Pons (tissue), 1 donor: ENCODE measurements around the gene DCAF10.
"Not testable (repeated sequence)": the region's sequence is repeated elsewhere in the genome, so short reads cannot be mapped to it uniquely, and the experiment has no call there.

Source experiments
- DNase-seq: peaks from one replicate; pipeline ENCODE4 v3.0.0-alpha.2; 2016; ENCODE audit warnings: low spot score

Gene DCAF10

GRCh38 chr9:37790096-37790495 is 10.5 kb upstream of the DCAF10 start:
- no peak for DNase-seq

DNA sequence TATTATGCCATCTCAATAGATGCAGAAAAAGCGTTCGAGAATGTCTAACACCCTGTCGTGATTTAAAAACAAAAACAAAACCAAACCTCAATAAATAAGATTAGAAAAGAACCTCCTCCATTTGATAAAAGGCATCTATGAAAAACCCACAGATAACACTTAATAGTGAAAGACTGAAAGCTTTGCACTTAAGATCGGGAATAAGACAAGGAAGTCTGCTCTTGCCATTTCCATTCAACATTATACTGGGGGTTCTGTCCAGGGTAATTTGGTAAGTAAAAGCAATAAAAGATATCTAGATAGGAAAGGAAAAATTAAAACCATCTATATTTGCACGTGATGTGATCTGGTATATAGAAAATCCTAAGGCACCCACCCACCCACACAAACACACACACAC is 8.5 kb upstream of the DCAF10 start:
- DNase-seq = no peak

DNA sequence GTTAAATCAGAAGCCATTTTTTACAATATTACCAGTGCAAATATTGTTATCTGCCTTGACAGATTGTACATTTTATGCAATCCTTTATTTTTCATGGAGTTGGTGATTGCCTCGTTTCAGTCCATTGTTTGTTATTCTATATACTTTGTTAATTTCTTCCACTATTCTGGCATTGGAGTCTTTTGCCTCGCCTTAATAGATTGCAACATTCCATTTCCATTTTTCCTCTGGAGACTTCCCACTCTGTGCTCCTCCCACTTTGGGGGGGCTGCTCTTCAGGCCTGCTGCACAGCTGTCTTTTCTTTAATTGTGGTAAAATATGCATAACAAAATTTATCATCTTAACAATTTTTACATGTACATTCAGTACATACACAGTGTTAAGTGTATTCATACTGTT is 4.4 kb upstream of the DCAF10 start:
- no peak for DNase-seq

DNA sequence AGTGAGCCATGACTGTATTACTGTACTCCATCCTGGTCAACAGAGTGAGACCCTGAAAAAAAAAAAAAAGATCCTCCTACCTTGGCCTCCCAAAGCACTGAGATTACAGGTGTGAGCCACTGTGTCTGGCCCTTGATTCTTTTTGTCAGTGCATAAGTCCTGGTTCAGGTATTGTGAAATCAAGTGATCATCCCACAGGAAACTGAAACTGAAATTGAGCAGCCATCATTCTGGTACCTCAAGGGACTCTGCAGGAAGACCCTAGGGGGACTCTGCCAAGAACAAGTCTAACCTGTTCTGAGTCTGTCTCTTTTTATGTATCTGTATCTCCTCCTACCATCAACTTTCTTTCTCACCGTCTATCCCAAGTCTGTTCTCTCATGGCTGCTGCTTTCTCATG is 1.9 kb upstream of the DCAF10 start:
- no peak for DNase-seq

DNA sequence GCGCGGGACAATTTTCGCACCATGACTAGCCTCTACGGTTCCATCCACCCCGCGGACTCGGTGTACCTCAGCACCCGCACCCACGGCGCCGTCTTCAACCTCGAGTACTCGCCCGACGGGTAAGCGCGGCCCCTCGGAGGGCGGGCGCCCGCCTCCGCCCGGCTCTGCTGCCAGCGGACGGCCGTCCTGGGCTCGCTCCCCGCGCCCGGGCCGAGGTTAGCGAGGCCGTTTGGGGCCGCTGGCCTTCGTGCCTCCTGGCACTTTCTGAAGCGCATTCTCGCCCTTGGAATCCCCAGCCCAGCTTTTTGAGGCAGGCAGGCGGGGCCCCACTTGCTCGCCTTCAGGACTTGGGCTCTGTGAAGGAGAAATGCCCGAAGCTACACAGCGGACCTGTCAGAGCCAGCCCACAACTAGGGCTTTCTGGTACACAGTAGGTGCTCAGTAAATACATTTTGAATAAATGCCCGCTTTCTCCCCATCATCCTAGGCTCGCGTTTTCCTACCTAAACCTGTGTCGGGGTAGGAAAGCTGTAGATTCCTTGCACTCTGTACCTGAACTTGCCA is 772 bp downstream of the DCAF10 start:
- DNase-seq = no peak

- DNase-seq = no peak
Observed at GRCh38 chr9:37801959-37802711, 1.5 kb downstream of the DCAF10 start.

DNA sequence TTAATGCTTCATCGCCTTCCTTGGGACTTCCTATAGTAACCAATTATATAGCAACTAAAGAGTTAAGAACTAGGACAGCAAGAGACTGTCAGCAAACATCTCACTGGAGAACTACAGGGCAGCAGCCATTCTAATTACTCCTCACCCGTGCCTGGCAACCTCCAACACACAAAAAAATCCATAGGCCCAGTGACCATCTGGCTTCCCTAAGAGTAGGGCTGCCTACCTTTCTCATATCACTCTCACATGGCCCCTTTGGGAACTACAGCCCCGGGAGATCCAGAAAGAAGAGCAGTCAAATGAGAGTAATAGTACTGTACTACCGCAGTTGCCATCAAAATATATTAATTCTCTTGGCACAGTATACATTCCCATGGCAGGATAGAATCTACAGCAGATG is 5.7 kb downstream of the DCAF10 start:
- DNase-seq = no peak

GRCh38 chr9:37809676-37810075 is 9.1 kb downstream of the DCAF10 start:
- not testable (repeated sequence) for DNase-seq

DNA sequence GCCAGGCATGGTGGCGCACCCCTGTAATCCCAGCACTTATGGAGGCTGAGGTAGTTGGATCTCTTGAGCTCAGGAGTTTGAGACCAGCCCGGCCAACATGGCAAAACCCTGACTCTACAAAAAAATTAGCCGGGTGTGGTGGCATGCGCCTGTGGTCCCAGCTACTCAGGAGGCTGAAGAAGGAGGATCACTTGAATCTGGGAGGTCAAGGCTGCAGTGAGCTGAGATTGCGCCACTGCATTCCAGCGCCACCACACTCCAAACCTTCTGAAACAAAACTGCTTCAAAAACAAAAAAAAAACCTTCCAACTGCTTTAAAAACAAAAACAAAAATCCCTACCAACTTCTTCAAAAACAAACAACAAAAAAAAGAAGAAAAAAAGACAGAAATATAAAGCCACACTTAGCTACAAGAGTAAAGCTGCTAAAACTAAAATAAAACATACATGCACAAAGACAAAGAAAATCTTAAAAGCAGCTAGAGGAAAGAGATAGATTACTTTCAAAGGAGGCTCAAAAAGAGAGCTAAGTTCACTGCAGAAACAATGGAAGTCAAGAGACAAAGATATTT is 11.4 kb downstream of the DCAF10 start:
- DNase-seq = no peak

DNA sequence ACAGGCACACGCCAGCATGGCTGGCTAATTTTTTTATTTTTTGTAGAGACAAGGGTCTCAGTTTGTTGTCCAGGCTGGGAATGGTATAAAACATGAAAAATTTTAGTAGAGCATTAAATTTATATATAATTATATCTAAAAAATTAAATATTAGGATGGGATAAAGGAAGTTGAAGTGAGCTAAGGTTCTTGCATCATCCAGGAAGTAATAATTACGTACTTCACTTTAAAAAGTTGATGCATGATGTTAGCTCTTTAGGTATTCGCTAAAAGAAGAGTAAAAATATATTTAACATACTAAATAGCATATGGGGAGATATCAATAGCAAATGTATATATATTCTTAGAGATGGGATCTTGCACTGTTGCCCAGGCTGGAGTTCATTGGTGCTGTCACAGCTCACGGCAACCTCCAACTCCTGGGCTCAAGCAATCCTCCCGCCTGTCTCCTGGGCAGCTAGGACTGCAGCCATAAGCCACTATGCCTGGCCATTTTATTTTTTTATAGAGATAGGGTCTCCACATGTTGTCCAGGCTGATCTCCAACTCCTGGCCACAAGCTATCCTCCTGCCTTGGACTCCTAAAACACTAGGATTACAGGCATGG is 12.3 kb downstream of the DCAF10 start:
- DNase-seq = no peak

GRCh38 chr9:37818849-37819248 is 18.3 kb downstream of the DCAF10 start:
- no peak for DNase-seq

- DNase-seq = no peak
Observed at GRCh38 chr9:37820142-37820541, 19.5 kb downstream of the DCAF10 start.

GRCh38 chr9:37825174-37825573 is 24.6 kb downstream of the DCAF10 start:
- DNase-seq = not testable (repeated sequence)

DNA sequence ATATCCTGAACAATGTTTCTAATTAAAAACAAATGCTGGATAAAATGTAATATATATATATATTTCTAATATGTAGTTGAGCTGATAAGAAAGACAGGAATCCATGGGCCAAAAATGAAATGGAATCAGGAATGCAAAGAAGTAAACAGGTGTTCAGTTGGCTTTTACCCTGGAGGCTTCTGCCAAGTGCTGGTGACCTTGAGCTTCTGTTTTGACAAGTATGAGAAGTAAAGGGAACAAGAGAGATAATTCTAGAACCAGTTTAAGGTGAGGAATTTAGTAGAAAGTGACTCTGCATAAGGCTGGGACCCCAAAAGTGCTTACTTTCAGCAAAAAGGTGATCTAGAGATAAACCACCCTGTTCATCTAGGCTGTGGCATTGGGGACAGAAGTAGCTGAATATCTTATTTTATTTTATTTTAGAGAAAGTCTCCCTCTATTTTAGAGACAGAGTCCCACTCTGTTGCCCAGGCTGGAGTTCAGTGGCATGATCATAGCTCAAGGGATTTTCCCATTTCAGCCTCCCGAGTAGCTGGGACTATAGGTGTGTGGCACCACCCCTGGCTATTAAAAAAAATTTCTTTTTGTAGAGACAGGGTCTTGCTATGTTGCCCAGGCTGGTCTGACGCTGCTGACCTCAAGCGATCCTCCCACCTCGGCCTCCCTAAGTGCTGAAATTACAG is 27.0 kb downstream of the DCAF10 start:
- no peak for DNase-seq

- no peak for DNase-seq
Observed at GRCh38 chr9:37835821-37836220, 35.2 kb downstream of the DCAF10 start.

- DNase-seq = no peak
Observed at GRCh38 chr9:37836386-37836785, 35.8 kb downstream of the DCAF10 start.

GRCh38 chr9:37839496-37840461 is 39.2 kb downstream of the DCAF10 start:
- no peak for DNase-seq

GRCh38 chr9:37840560-37841194 is 40.1 kb downstream of the DCAF10 start:
- DNase-seq = no peak

GRCh38 chr9:37852222-37852621 is 51.6 kb downstream of the DCAF10 start:
- no peak for DNase-seq

GRCh38 chr9:37856551-37856950 is 56.0 kb downstream of the DCAF10 start:
- DNase-seq = no peak

DNA sequence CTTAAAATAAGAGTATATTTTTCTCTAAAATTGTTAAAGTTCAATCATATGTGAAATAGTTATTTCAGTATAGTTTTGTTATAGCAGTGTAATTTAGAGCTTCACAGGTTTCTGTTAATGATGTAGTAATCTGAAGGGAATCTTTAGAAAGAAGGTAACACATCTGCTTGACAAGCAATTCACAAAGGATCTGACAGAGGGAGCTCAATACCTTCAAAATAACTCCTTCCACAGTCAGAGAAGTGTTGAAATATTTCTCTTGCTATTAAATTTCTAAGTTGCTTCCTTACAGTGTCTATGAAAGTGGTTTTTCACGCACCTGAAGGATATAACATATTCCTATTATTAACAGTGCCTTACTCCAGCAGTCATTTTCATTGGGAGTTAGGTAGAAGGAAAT is 58.4 kb downstream of the DCAF10 start:
- no peak for DNase-seq
